GM19438 (cell line): ENCODE data around the gene TBC1D7.
A peak's percentile ranks its signal among the peaks of the same experiment; 100 is the strongest.

Source experiments
- ATAC-seq: cut with Tn5 transposase; IDR thresholded peaks from one replicate; pipeline ENCODE4 v1.9.1; 2021; ENCODE audit warnings: low read depth; ENCODE audit not compliant: unreplicated experiment

The TBC1D7 gene

GRCh38 chr6:13328076-13328874 is at the start of gene TBC1D7:
TSS of gene TBC1D7 (minus strand) at chr6:13328537. CDS start at chr6:13326898, 1,639 bp downstream.
- ATAC-seq: peak; percentile 86

- no peak for ATAC-seq
These were observed 48.9 kb upstream of the TBC1D7 start for GRCh38 chr6:13377054-13377758.

- no peak for ATAC-seq
These were observed 47.1 kb upstream of the TBC1D7 start for GRCh38 chr6:13375360-13375878.

GRCh38 chr6:13373919-13374318 is 45.6 kb upstream of the TBC1D7 start:
- no peak for ATAC-seq

GRCh38 chr6:13373488-13373886 is 45.1 kb upstream of the TBC1D7 start:
- no peak for ATAC-seq

- ATAC-seq: no peak
These were observed 44.6 kb upstream of the TBC1D7 start for GRCh38 chr6:13372688-13373487.

- no peak for ATAC-seq
These were observed 43.7 kb upstream of the TBC1D7 start for GRCh38 chr6:13372076-13372475.

GRCh38 chr6:13371421-13372072 is 43.2 kb upstream of the TBC1D7 start:
- ATAC-seq: no peak

GRCh38 chr6:13370623-13371022 is 42.3 kb upstream of the TBC1D7 start:
- no peak for ATAC-seq

GRCh38 chr6:13369591-13369990 is 41.3 kb upstream of the TBC1D7 start:
- no peak for ATAC-seq

- ATAC-seq: no peak
These were observed 40.4 kb upstream of the TBC1D7 start for GRCh38 chr6:13368731-13369115.

GRCh38 chr6:13368079-13368730 is 39.9 kb upstream of the TBC1D7 start:
- no peak for ATAC-seq

GRCh38 chr6:13367396-13367795 is 39.1 kb upstream of the TBC1D7 start:
- ATAC-seq: no peak

GRCh38 chr6:13365320-13365719 is 37.0 kb upstream of the TBC1D7 start:
- no peak for ATAC-seq

GRCh38 chr6:13364842-13365241 is 36.5 kb upstream of the TBC1D7 start:
- no peak for ATAC-seq

GRCh38 chr6:13362412-13362811 is 34.1 kb upstream of the TBC1D7 start:
- no peak for ATAC-seq

GRCh38 chr6:13360671-13361540 is 32.6 kb upstream of the TBC1D7 start:
- ATAC-seq: no peak

GRCh38 chr6:13359287-13359686 is 30.9 kb upstream of the TBC1D7 start:
- no peak for ATAC-seq

GRCh38 chr6:13358511-13358910 is 30.2 kb upstream of the TBC1D7 start:
- no peak for ATAC-seq
